ENCODE results near the gene MAD2L1BP. TPM values are rescaled to one million over a fixed set of nuclear protein-coding genes. Genes with fewer than 3 reads are reported as not detected.
A peak's percentile ranks its signal among the peaks of the same experiment; 100 is the strongest.

MAD2L1BP gene
- total RNA-seq, 1 experiment from 2014 or later = 33.5 TPM

GRCh38 chr6:43667245-43668150 lies 31.9 kb downstream of the MAD2L1BP start:
- H3K36me3 ChIP-seq (ENCODE audit: control insufficient read depth, insufficient read depth, low read length) = peaks cover 2% of the 10 kb centered on the region; the same call in 1 of the 2 replicates
- DNase-seq = peak; percentile 84 to 91
- intact Hi-C loops (cut with micrococcal nuclease; ENCODE audit: unreplicated experiment) = loop anchor here (1.0 to 5.0 kb wide), 4 partner anchors 55 to 412 kb away; partner anchors contain the start of gene VEGFA
- H3K4me1 Mint-ChIP-seq (ENCODE audit: low read depth, unreplicated experiment) = no peaks in the 10 kb centered on the region
- no peaks in the 10 kb centered on the region for H3K9me3 ChIP-seq
- H3K4me3 Mint-ChIP-seq (ENCODE audit: unreplicated experiment) = peak overlapping the region; percentile 56
- no peaks in the 10 kb centered on the region for H3K27me3 Mint-ChIP-seq (ENCODE audit: insufficient read depth, unreplicated experiment)
- BruUV-seq (replicated peaks) = TSS peak; percentile 16
- POLR2A ChIA-PET = interaction anchor here (0.5 to 0.8 kb wide), 2 partner anchors 38 to 761 kb away, joined by 3 to 4 read pairs; partner anchors contain the start of gene GTPBP2
- H3K36me3 Mint-ChIP-seq (ENCODE audit: insufficient read depth, unreplicated experiment) = peaks cover 44% of the 10 kb centered on the region
- H3K9me3 Mint-ChIP-seq (ENCODE audit: unreplicated experiment) = no peaks in the 10 kb centered on the region
- H3K4me3 ChIP-seq (ENCODE audit: low read depth, low read length) = 0 out of 2 replicates have a peak overlapping the region, but pooled peaks have one; percentile 4
- CTCF ChIA-PET = interaction anchor here (0.5 to 3.5 kb wide), 8 partner anchors 10 to 428 kb away, joined by 3 to 15 read pairs (median 3); partner anchors contain the start of gene MRPS18A
- H3K27ac Mint-ChIP-seq (ENCODE audit: unreplicated experiment) = peak overlapping the region; percentile 73
- H3K27me3 ChIP-seq (replicated peaks; ENCODE audit: control insufficient read depth, insufficient read depth, low read length) = no peaks in the 10 kb centered on the region
- H3K4me1 ChIP-seq = peaks cover 9% of the 10 kb centered on the region
- TF ChIP-seq CTCF (IDR thresholded peaks at IDR 0.05; ENCODE audit: insufficient read depth in 1 of 2, low read depth in 1 of 2, low read length in 1 of 2, severe bottlenecking in 1 of 2, unreplicated experiment in 1 of 2) = peak; percentile 93 to 94

GRCh38 chr6:43668151-43669028 lies 32.8 kb downstream of the MAD2L1BP start:
- ChIA-PET CTCF (interaction anchor here (0.7 to 3.5 kb wide), 2 partner anchors 39 to 411 kb away, joined by 3 to 15 read pairs; no protein-coding TSS in a partner anchor), POLR2A (interaction anchor here (0.5 to 0.8 kb wide), 2 partner anchors 39 to 760 kb away, joined by 3 to 4 read pairs; partner anchors contain the start of gene GTPBP2)
- DNase-seq = peak; percentile 60 to 65
- BruUV-seq (replicated peaks) = no TSS peak
- H3K27me3 Mint-ChIP-seq (ENCODE audit: insufficient read depth, unreplicated experiment) = no peaks in the 10 kb centered on the region
- peak overlapping the region; percentile 73 for H3K27ac Mint-ChIP-seq (ENCODE audit: unreplicated experiment)
- Histone ChIP-seq H3K4me3 (ENCODE audit: low read depth, low read length) (no peak overlapping the region), H3K36me3 (ENCODE audit: control insufficient read depth, insufficient read depth, low read length) (peaks cover 2% of the 10 kb centered on the region; the same call in 1 of the 2 replicates), H3K9me3 (no peaks in the 10 kb centered on the region), H3K4me1 (peaks cover 9% of the 10 kb centered on the region), H3K27me3 (replicated peaks; ENCODE audit: control insufficient read depth, insufficient read depth, low read length) (no peaks in the 10 kb centered on the region)
- H3K9me3 Mint-ChIP-seq (ENCODE audit: unreplicated experiment) = no peaks in the 10 kb centered on the region
- H3K36me3 Mint-ChIP-seq (ENCODE audit: insufficient read depth, unreplicated experiment) = peaks cover 49% of the 10 kb centered on the region
- no peaks in the 10 kb centered on the region for H3K4me1 Mint-ChIP-seq (ENCODE audit: low read depth, unreplicated experiment)
- intact Hi-C loops (cut with micrococcal nuclease; ENCODE audit: unreplicated experiment) = loop anchor here (5.0 kb wide), 3 partner anchors 54 to 104 kb away; partner anchors contain the start of gene VEGFA
- TF ChIP-seq CTCF (IDR thresholded peaks at IDR 0.05; ENCODE audit: insufficient read depth in 1 of 2, low read depth in 1 of 2, low read length in 1 of 2, severe bottlenecking in 1 of 2, unreplicated experiment in 1 of 2) = peak; percentile 53 to 70
- peak overlapping the region; percentile 31 for H3K4me3 Mint-ChIP-seq (ENCODE audit: unreplicated experiment)
